Stimulated activated CD4-positive, alpha-beta T cell treated with anti-CD3 and anti-CD28 coated beads, Interleukin-2, amount 100 ng/mL, for 4 hours (primary cell): ENCODE results near the gene NRCAM.
"Not testable (repeated sequence)": the region's sequence is repeated elsewhere in the genome, so short reads cannot be mapped to it uniquely, and the experiment has no call there.

Experiments
- DNase-seq: peaks from one replicate; pipeline ENCODE4 v3.0.0-alpha.2; 2020; ENCODE audit warnings: low read depth

The NRCAM gene

DNA sequence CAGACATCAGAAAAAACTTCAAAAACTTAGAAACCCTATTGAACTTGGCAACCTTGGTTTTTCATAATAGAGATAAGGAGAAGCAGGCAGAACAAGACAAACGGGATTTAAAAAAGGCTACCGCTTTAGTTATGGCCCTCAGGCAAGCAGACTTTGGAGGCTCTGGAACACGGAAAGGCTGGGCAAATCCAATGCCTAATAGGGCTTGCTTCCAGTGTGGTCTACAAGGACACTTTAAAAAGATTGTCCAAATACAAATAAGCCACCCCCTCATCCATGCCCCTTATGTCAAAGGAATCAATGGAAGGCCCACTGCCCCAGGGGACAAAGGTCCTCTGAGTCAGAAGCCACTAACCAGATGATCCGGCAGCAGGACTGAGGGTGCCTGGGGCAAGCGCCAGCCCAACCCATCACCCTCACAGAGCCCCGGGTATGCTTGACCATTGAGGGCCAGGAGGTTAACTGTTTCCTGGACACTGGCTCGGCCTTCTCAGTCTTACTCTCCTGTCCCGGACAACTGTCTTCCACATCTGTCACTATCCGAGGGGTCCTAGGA is 115.3 kb downstream of the NRCAM start:
- DNase-seq: no peak

DNA sequence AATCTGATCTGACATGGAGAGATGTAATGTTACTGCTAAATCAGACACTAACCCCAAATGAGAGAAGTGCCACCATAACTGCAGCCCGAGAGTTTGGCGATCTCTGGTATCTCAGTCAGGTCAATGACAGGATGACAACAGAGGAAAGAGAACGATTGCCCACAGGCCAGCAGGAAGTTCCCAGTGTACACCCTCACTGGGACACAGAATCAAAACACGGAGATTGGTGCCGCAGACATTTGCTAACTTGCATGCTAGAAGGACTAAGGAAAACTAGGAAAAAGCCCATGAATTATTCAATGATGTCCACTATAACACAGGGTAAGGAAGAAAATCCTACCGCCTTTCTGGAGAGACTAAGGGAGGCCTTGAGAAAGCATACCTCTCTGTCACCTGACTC is 115.8 kb downstream of the NRCAM start:
- not testable (repeated sequence) for DNase-seq

DNA sequence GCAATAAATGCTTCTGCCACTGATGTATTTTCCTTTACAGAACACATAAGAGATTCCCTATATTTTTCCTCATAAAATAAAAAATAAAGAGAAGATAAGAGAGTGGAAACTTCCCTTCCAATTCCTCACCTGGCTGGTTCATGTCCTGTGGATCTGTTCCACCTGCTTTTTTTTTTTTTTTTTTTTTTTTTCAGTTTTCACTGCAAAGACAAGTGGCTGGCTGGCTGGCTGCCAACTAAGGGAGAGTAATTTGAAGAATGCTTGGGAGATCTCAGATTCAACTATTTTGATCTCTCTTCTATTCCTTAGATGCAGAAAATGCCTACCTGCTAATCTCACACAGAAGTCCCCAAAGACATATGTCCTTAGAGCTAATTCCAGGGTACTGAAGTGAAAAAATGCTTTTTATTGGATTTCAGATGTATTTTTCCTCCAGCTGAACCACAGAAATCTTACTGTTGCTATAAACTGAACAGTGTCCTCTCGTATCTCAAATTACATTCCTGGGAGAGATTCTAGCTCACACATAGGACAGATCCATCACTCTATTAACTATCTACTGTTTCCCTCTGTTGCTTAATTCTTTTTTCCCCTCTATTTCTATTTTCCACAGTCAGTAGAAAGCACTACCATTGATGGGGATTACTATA is 120.8 kb downstream of the NRCAM start:
- no peak for DNase-seq

DNA sequence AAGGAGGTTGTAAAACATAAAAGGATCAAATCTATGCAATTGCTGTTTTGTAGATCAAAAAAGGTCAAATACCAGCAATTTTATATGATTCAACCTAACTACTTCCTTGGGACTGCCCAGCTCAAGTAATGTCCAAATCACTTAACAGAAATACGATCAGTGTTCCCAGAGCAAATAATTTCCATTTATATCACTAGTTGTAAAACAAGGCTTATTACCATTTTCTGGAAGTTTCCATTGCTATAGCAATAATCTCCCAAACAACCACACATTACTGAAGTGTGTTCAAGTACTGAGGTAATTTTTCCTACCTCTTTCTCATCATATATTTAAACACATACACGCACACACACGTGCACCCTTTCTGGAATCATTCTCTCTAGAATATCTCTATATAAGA is 123.3 kb downstream of the NRCAM start:
- no peak for DNase-seq

DNA sequence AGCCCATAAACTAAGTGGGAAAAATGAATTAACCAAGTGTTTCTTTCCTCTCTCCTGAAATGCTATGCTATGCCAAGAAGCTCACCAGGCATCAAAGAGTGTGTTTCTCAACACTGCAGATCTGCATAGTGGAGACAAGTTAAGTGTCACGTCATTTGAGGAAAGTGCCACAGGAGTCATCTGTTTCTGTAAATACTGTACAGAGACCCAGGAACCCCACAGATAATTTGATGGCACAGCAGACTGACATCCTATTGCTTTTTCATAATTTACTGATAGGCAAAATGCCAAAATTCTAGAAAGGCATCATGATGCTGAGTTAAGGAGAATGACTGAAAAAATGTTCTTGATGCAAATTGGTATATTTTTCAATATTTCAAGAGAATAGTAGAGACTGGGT is 124.3 kb downstream of the NRCAM start:
- DNase-seq: no peak

DNA sequence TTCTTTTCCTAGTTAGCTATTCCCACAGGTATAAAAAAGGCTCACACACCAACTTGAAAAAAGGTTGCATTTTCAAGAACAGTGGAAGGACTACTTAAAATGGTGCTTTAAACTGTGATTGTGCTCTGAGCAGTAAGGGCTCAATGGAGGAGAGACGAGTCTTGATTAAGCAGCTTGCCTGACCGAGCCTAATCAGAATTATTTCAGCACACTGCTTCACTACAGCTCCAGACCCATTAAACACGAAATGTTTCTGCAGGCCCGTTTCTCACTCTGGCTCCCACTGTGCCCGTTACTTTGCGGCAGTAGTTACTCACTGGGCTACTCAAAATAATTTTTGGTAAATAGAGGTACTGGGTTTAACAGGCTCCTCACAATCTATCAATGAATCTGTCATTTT is 126.0 kb downstream of the NRCAM start:
- DNase-seq: no peak

DNA sequence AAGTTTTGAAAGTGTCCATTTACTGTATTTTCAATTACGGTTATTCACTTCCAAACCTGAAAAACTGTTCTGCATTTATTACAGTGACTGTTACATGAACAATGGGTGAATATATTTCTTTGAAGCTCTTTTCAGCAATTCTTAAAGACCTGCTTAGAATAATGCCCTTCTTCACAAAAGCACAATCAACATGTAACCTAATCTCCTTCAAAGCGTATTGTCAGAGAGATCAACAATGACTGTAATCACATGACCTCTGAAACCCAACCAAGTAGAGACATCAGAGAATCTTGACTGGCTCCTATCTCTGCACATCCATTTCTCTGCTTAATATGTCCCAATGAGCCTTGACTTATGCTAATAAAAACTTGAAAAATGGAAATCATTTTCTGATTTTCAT is 126.7 kb downstream of the NRCAM start:
- no peak for DNase-seq

DNA sequence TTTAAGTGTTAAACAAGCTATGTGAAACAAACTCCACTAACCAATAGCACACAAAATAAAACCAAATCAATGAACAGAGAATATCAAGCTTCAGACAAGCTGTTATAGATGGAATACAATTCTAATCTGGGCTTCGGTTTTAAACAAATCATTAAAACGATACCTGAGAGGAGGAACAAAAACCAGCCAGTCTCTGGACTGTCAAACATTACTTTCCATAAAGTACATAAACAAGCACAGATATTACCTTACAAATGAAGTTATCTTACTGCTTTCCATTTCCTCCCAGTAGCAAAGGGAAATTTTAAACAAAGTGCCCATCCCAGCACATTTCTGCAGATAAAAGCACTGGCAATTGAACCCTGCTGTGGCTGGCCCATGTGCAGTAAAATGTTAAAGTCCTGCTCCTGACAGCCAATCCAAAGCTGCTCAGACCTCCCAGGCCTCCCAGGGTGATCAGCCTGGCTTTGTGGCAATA is 128.0 kb downstream of the NRCAM start:
- no peak for DNase-seq

DNA sequence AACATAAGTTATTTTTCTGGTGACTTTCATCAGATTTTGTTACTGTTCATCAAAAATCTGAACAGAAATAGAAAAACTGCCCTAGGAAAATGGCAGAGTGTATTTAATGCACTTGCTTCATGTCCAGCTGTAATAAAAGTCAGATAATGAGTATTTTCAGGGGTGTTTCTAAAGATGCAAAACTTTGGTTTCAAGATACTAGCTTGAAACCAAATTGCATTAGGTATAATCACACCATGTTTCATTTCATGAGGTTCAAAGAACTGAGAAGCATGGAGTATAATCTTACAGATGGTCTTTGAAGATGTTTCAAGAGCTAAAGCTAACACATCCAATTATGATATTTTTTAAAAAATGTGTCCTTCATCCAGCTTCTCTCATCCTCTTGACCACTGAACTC is 128.9 kb downstream of the NRCAM start:
- no peak for DNase-seq

DNA sequence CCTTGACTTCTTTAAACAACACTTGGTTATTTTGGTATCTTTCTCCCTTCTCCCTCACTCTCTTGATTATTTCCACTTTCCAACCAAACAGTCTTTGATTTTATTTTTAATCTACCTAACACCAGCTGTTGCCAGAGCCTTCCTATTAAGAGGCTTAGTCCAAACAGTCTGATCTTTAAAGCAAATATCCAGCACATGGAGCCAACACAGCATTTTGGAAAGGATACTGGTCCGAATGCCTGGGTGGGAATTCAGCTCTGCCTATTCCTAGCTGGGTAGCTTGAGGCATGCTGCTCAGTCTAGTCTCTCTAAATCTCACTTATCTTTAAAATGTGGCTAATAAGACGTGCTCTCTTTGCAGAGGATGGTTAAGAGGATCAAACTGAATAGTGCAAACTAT is 129.3 kb downstream of the NRCAM start:
- no peak for DNase-seq

DNA sequence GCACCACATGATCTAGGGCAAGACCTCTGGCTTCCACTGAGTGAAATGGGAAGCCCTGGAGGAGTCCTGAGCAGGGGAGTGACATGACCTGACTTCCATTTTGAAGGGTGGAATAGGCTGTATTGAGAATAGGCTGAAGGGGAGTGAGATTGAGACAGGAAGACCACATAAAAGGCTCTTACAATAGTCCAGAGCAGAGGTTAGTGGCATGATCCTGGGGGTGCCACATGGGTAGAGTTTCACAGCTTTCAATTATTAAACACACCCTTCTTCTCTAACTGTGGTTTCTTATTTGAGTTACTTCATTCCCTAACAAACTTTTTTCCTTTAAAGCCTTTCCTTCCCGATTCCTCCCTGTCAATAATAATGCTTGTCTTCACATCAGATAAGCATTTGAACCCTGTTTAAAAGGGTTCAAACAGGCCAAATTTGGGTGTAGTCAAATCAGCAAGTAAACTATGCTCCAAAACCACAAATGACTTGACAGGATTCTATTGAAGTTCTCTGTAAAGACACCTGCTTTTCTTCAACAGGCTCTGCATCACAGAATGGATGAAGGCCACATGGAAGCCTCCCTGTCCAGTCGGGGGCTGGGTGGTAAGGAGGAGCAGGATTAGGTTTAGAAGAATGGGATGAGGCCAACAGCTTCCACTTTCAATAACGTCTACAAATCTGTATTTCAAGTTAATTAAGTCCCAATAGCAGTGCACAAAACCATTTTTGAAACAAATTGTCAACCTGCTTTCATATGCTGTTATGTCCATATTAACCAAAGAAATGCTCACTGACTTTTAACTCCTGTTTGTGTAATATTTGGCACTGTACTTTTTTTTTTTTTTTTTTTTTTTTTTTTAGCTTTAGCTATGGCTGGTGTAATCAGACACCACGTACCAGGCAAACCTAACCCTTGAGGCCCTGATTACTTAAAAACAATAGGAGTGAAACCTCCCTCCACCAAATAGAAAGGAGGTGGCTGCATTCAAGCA is 131.9 kb downstream of the NRCAM start:
- DNase-seq: no peak

DNA sequence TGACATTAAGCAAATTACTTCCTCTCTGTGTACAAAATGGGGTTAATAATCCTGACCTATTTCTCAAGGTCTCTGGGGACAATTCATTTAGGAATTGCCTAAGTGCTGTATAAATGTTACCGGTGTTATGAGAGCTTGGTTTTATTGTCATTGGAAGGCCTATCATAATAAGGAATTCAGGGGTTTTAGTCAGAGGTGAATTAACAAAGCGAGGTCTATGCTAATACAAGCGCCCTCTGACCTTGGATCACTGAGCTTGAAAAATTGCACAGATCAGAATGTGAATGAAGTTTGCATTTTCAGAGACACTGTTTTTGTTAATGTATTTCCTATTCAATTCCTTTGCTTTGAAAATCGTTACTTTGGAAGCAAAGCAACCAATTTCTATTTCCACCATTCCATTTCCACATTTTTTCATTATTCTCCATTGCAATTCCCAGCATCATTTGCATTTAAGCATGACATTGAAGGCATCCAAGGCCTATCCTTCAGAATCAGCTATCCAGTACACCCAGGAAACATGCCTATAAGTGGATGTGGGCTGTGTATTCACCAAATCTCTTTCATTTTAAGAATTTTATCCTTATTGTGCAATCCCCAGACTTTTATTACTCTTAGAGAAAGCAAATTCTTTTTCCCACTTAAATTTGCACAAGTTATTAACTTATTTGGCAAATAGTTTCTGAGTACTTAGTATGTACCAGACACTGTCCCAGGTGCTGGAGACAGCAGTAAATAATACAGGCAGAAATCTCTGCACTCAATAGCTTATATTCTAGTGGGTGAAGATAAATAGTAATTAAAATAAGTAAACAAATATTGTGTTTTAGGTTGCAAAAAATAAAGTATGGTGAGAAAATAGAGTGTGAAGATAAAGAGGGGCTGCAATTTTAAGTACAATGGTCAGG is 133.1 kb downstream of the NRCAM start:
- no peak for DNase-seq

DNA sequence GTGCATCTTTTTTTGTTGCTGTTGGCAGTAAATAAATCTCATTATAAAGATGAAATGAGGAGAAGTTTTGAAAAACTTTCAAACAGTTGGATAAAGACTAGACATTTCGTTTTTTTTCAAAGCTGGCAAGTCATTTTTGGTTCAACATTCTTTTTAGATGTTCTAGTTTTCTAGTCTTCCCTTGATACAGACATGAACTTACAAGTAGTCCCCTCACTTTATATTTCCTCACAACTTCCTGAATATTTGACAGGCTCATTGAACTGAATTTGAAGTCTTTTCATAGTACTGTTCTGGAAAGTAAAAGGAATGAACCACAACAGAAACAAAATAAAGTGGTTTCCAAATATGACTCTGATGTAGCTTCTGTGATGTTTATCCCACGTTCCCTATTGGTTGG is 134.2 kb downstream of the NRCAM start:
- no peak for DNase-seq

DNA sequence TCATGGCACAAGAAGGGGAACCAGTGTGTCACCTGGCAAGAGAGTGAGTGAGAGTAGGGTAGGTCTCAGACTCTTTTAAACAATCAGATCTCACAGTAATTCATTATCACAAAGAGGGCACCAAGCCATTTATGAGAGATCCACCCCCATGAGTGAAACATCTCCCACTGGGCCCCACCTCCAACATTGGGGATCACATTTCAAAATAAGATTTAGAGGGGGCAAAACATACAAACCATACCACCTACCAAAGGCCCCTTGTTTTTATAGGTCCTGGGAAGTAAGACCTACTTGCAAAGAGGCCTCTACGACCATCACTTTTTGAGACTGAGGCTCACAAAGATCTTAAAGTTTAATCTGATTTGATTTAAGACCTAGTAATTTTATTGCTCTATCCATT is 134.9 kb downstream of the NRCAM start:
- no peak for DNase-seq

DNA sequence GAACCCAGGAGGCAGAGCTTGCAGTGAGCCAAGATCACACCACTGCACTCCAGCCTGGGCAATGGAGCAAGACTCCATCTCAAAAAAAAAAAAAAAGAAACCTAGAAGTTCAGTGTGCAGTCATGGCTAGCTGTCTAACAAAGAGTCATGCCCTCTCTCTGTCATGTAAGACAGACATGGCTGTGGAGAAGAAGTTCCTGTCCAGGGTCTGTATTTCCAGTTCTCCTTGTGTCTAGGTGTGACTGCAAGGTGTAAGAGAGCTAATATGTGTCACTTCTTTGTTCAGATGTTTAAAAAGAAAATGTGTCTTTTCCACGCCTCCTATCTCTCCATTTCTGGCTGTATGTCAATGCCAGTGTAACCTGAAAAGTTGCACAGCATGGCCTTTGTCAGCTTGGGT is 139.5 kb downstream of the NRCAM start:
- DNase-seq: no peak

DNA sequence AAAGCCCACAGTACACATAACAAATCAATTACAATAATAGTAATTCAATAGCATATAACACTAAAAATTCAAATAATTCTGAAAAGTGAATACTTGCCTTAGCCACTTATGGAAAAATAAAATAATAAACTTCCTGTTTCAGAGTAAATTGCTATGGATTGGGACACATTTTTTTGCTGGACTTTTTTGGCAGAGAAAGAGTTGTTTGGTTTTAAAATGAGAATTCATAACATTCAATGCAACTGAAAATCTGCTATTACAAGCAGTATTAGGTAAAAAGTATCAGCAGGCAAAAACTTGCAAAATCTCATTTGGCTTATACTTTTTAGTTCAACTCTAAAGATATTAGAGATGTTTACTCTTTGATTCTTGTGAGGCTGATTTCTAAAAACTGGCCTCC is 141.7 kb downstream of the NRCAM start:
- no peak for DNase-seq

DNA sequence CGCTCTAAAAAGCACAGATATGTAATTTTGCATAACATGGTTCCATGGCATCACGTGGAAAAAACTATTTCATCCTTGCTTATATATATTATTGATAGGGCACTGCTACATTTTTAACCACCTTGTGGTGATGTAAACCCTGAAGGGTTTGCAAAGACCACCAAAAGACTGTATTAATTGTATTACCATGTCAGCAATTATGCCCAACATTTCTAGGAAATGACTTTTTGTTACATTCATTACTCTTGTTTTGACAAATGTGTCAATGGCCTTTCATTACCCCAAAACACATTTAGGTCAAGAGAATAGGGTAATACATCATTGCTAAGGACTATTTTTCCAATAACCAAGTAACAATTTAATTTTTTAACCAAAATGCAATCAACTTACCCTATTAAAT is 142.2 kb downstream of the NRCAM start:
- no peak for DNase-seq

DNA sequence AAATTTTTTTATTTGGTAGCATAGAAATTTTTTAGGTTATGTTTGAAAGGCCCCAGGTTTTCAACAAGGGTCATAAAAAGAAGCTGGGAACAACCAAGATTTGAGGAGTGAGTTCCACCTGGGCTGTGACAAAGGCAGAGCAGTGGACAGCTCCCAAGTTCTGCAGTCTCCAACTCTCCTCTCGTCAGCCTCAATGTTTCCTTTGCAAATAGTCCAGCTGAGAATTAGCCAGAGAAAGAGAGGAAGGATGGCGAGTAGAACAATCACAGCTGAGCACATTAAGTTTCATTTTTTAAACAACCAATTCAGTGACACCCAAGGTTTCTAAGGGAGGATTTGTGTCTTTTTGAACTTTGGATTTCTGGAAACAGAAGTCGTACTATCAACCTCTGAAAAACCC is 143.2 kb downstream of the NRCAM start:
- no peak for DNase-seq

DNA sequence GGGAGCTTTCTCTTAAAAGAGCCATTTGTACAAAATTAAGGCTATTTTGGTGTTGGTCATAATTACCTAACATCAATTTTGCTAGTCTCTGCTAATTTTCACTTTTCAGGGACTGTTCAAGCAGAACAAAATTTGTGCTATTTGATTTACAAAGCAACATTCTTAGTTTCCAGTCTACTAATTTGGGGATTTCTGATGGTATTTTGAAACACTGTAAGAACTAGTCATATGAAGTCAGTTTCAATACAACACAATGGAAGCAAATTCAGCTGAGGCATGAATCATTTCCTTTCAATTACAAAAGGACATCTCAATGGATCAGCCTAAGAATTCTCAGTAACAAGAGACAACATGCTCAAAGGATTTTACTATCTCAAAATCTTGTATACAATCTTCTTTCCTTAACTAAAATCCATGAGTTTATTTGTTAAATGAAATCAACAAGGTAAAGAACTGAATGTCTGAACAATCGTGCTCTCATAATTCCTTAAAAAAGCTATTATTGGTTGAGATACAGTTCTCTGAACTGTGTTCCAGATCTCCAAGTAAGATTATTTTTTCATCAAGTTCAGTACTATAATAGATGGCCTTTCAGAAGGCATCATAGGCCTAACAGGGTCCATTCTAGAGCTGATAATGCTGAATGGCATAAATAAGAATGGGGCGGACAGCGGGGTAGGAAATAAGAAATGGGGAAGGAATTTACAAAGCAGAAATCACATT is 144.6 kb downstream of the NRCAM start:
- no peak for DNase-seq

DNA sequence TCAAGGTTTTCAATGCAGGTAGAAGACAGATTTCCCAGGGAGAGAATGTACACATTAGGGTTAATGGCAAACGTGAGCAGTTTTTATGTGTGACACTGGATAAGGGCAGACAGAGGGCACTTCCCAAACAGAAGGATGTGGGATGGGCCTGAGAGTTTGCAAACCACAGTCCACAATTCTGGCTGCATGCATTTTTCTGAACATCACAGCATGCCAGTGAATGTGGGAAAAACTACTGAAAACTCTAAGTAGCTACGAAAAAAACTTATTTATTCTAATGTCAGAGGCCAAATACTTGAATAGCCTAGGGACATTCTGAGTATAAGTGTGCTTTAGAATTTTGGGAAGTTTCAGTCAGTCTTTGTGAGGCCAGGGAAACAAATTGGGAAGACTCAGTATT is 145.9 kb downstream of the NRCAM start:
- no peak for DNase-seq

DNA sequence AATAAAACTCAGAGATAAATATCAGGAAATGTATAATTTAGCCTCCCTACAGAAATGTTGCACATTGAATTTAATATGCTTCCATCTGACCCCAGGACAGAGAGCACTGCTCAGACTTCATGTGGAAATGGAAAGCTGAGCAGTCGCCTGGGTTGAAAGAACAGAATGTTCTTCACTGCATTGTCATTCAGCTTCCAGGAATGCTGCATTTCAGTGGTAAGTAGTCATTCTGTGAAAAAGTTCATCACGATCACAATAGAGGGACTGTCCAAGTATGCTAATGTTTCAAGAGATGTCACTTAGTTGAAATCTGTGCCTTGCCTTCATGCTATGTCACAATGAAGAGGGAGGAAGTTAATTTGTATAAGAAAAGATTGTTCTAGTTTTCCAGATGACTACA is 147.3 kb downstream of the NRCAM start:
- DNase-seq: no peak
